Mononuclear cell (primary cell): Measurements from ENCODE around the gene SSC4D. TPM values are rescaled to one million over a fixed set of nuclear protein-coding genes. Genes with fewer than 3 reads are reported as not detected.
"Not testable (repeated sequence)": the region's sequence is repeated elsewhere in the genome, so short reads cannot be mapped to it uniquely, and the experiment has no call there.

Source experiments
- H3K27me3 ChIP-seq: 2 replicates; pipeline ENCODE4 v1.6.0; 2011; ENCODE audit warnings: low read length, control low read depth; ENCODE audit not compliant: insufficient read depth
- H3K4me1 ChIP-seq: 2 replicates; pipeline ENCODE4 v1.5.1; 2011; ENCODE audit warnings: mild to moderate bottlenecking, low read length, control low read depth; ENCODE audit not compliant: insufficient read depth
- H3K4me3 ChIP-seq: 2 replicates; pipeline ENCODE4 v1.5.1; 2011; ENCODE audit warnings: mild to moderate bottlenecking, low read length, moderate library complexity
- H3K9me3 ChIP-seq: 2 replicates; pipeline ENCODE4 v1.5.1; 2011; ENCODE audit warnings: low read depth, mild to moderate bottlenecking, control low read depth, low read length
- total RNA-seq: library from RNA; depleted of rRNA; stranded (reverse); fragments of >200 nt; gene quantifications from one replicate; pipeline ENCODE4 v1.2.3, GENCODE V29; 2012

SSC4D gene
- total RNA-seq, 1 donor: not detected

- H3K4me1 ChIP-seq: peaks cover 7% of the 10 kb centered on the region
- H3K9me3 ChIP-seq: no peaks in the 10 kb centered on the region
- H3K4me3 ChIP-seq: no peak overlapping the region
- H3K27me3 ChIP-seq: no peaks in the 10 kb centered on the region
These were observed 16.7 kb upstream of the SSC4D start for GRCh38 chr7:76426246-76426645.

- not testable (repeated sequence) for H3K4me3 ChIP-seq, H3K27me3 ChIP-seq, H3K9me3 ChIP-seq, H3K4me1 ChIP-seq
These were observed 16.1 kb upstream of the SSC4D start for GRCh38 chr7:76425558-76425957.

GRCh38 chr7:76425156-76425555 lies 15.7 kb upstream of the SSC4D start:
- peaks cover 8% of the 10 kb centered on the region for H3K4me1 ChIP-seq

GRCh38 chr7:76424413-76425111 lies 15.1 kb upstream of the SSC4D start, which contains the start of gene ZP3:
Gene ZP3, plus strand, starts transcription at chr7:76424950. Its CDS starts 15 bp downstream, at chr7:76424965.
- Histone ChIP-seq H3K4me3 (no peak within 1 kb of the TSS), H3K4me1 (peaks cover 12% of the 10 kb centered on the region), H3K27me3 (no peaks in the 10 kb centered on the region), H3K9me3 (no peaks in the 10 kb centered on the region)

More at GRCh38 chr7:76425156-76425555, 15.7 kb upstream of the SSC4D start:
- Histone ChIP-seq H3K9me3 (no peaks in the 10 kb centered on the region), H3K4me3 (no peak overlapping the region), H3K27me3 (no peaks in the 10 kb centered on the region)

- H3K4me1 ChIP-seq: peaks cover 19% of the 10 kb centered on the region
- no peaks in the 10 kb centered on the region for H3K27me3 ChIP-seq
- H3K9me3 ChIP-seq: no peaks in the 10 kb centered on the region
- no peak overlapping the region for H3K4me3 ChIP-seq
These were observed 14.3 kb upstream of the SSC4D start for GRCh38 chr7:76423666-76424412.

GRCh38 chr7:76421097-76421496 lies 11.6 kb upstream of the SSC4D start:
- not testable (repeated sequence) for H3K4me3 ChIP-seq, H3K9me3 ChIP-seq, H3K27me3 ChIP-seq
- H3K4me1 ChIP-seq: peaks cover 14% of the 10 kb centered on the region

- H3K27me3 ChIP-seq, H3K9me3 ChIP-seq, H3K4me3 ChIP-seq: not testable (repeated sequence)
- H3K4me1 ChIP-seq: peaks cover 21% of the 10 kb centered on the region
These were observed 8.3 kb upstream of the SSC4D start for GRCh38 chr7:76417654-76418310.

GRCh38 chr7:76412249-76412648 lies 2.8 kb upstream of the SSC4D start:
- no peak overlapping the region for H3K4me3 ChIP-seq
- no peaks in the 10 kb centered on the region for H3K27me3 ChIP-seq
- H3K4me1 ChIP-seq: peaks cover 15% of the 10 kb centered on the region
- H3K9me3 ChIP-seq: no peaks in the 10 kb centered on the region

GRCh38 chr7:76411626-76412025 lies 2.1 kb upstream of the SSC4D start:
- Histone ChIP-seq H3K4me1 (peaks cover 15% of the 10 kb centered on the region), H3K27me3 (no peaks in the 10 kb centered on the region), H3K9me3 (no peaks in the 10 kb centered on the region), H3K4me3 (no peak overlapping the region)

GRCh38 chr7:76408121-76408560 lies 1.4 kb downstream of the SSC4D start:
- peaks cover 26% of the 10 kb centered on the region for H3K4me1 ChIP-seq
- no peaks in the 10 kb centered on the region for H3K9me3 ChIP-seq
- H3K4me3 ChIP-seq: no peak overlapping the region
- no peaks in the 10 kb centered on the region for H3K27me3 ChIP-seq

- Histone ChIP-seq H3K27me3 (no peaks in the 10 kb centered on the region), H3K9me3 (no peaks in the 10 kb centered on the region)
These were observed 1.8 kb downstream of the SSC4D start for GRCh38 chr7:76407718-76408117.

GRCh38 chr7:76405738-76406137 lies 3.8 kb downstream of the SSC4D start:
- Histone ChIP-seq H3K4me1 (peaks cover 29% of the 10 kb centered on the region), H3K9me3 (no peaks in the 10 kb centered on the region), H3K4me3 (no peak overlapping the region), H3K27me3 (no peaks in the 10 kb centered on the region)

More at GRCh38 chr7:76407718-76408117, 1.8 kb downstream of the SSC4D start:
- Histone ChIP-seq H3K4me3 (no peak overlapping the region), H3K4me1 (peaks cover 28% of the 10 kb centered on the region)

- Histone ChIP-seq H3K4me1 (peaks cover 29% of the 10 kb centered on the region), H3K27me3 (no peaks in the 10 kb centered on the region), H3K4me3 (no peak overlapping the region), H3K9me3 (no peaks in the 10 kb centered on the region)
These were observed 5.6 kb downstream of the SSC4D start for GRCh38 chr7:76403780-76404494.

- not testable (repeated sequence) for H3K9me3 ChIP-seq
These were observed 6.4 kb downstream of the SSC4D start for GRCh38 chr7:76403097-76403496.

GRCh38 chr7:76400248-76400647 lies 9.2 kb downstream of the SSC4D start:
- peaks cover 53% of the 10 kb centered on the region for H3K4me1 ChIP-seq
- no peak overlapping the region for H3K4me3 ChIP-seq
- no peaks in the 10 kb centered on the region for H3K9me3 ChIP-seq
- H3K27me3 ChIP-seq: no peaks in the 10 kb centered on the region

More at GRCh38 chr7:76403097-76403496, 6.4 kb downstream of the SSC4D start:
- not testable (repeated sequence) for H3K27me3 ChIP-seq, H3K4me3 ChIP-seq
- peaks cover 32% of the 10 kb centered on the region for H3K4me1 ChIP-seq
